K562 (cell line): ENCODE measurements around the gene BRD7. TPM values are rescaled to one million over a fixed set of nuclear protein-coding genes. Genes with fewer than 3 reads are reported as not detected.

ENCODE experiments used
- BCOR ChIP-seq: fragments of 450-650 bp; IDR thresholded peaks from 2 replicates; pipeline ENCODE4 v1.6.1; 2016
- DPF2 ChIP-seq: fragments of 450-650 bp; IDR thresholded peaks from 2 replicates; pipeline ENCODE4 v1.6.1; 2016
- EGR1 ChIP-seq: fragments of 450-650 bp; conservative IDR thresholded peaks from 2 replicates; pipeline ENCODE4 v1.6.1; 2017; ENCODE audit warnings: mild to moderate bottlenecking
- EP300 ChIP-seq: IDR thresholded peaks from 2 replicates; pipeline ENCODE4 v1.6.1; 2012; ENCODE audit warnings: low read length, improper control_type of control experiment
- FOS ChIP-seq: IDR thresholded peaks from 3 replicates; pipeline ENCODE4 v1.6.1; 2011; ENCODE audit not compliant: insufficient read length; ENCODE audit errors: extremely low read depth
- FOSL1 ChIP-seq: fragments of 200-800 bp; sonication (Bioruptor generic); conservative IDR thresholded peaks from 2 replicates; pipeline ENCODE4 v1.6.1; 2016; ENCODE audit warnings: missing genetic modification characterization, missing compliant biosample characterization
- FUS ChIP-seq: fragments of 200-400 bp; formaldehyde crosslinking; optimal IDR thresholded peaks from 2 replicates; pipeline ENCODE3; 2017; ENCODE audit warnings: low read depth, low read length
- GABPB1 ChIP-seq: sonication (generic); formaldehyde crosslinking; IDR thresholded peaks from 2 replicates; pipeline ENCODE4 v1.8.0; 2022; ENCODE audit warnings: mild to moderate bottlenecking, missing genetic modification reagents
- GTF2F1 ChIP-seq: IDR thresholded peaks from 2 replicates; pipeline ENCODE4 v1.6.1; 2011; ENCODE audit warnings: low read depth, low read length, improper control_type of control experiment
- ILF3 ChIP-seq: fragments of 450-650 bp; IDR thresholded peaks from 2 replicates; pipeline ENCODE4 v1.6.1; 2018; ENCODE audit warnings: antibody characterized with exemption, mild to moderate bottlenecking, moderate library complexity, borderline replicate concordance
- MAFK ChIP-seq: IDR thresholded peaks from 2 replicates; pipeline ENCODE4 v1.6.1; 2011; ENCODE audit warnings: low read length, improper control_type of control experiment
- NCOR1 ChIP-seq: fragments of 450-650 bp; IDR thresholded peaks from 2 replicates; pipeline ENCODE4 v1.6.1; 2016; ENCODE audit warnings: mild to moderate bottlenecking, moderate library complexity
- POLR2B ChIP-seq: fragments of 450-650 bp; IDR thresholded peaks from 2 replicates; pipeline ENCODE4 v1.6.1; 2018; ENCODE audit warnings: low read depth; ENCODE audit not compliant: partially characterized antibody
- PTBP1 ChIP-seq: fragments of 200-400 bp; formaldehyde crosslinking; IDR thresholded peaks from 2 replicates; pipeline ENCODE4 v1.6.1; 2017; ENCODE audit warnings: low read depth, low read length
- RB1 ChIP-seq: fragments of 450-650 bp; IDR thresholded peaks from 2 replicates; pipeline ENCODE4 v1.6.1; 2017; ENCODE audit warnings: low read depth, mild to moderate bottlenecking
- SMAD1 ChIP-seq: fragments of 150-350 bp; IDR thresholded peaks from 2 replicates; pipeline ENCODE4 v1.6.1; 2014; ENCODE audit warnings: low read length, low read depth; ENCODE audit not compliant: partially characterized antibody
- SMARCA4 ChIP-seq: fragments of 450-650 bp; IDR thresholded peaks from 2 replicates; pipeline ENCODE4 v1.6.1; 2016
- TGIF2 ChIP-seq: sonication (generic); formaldehyde crosslinking; IDR thresholded peaks from 2 replicates; pipeline ENCODE4 v1.8.1; 2022; ENCODE audit warnings: mild to moderate bottlenecking, missing genetic modification reagents, moderate library complexity
- ZBTB2 ChIP-seq: fragments of 450-650 bp; IDR thresholded peaks from 2 replicates; pipeline ENCODE4 v1.6.1; 2016; ENCODE audit warnings: antibody characterized with exemption
- ZNF165 ChIP-seq: fragments of 250-450 bp; sonication (Bioruptor Pico); IDR thresholded peaks from 2 replicates; pipeline ENCODE4 v1.4.0; 2020; ENCODE audit warnings: borderline replicate concordance
- ZNF23 ChIP-seq: fragments of 250-450 bp; sonication (Bioruptor Pico); IDR thresholded peaks from 2 replicates; pipeline ENCODE4 v1.4.0; 2020; ENCODE audit warnings: mild to moderate bottlenecking
- polyA plus RNA-seq, 8 experiments: library from polyadenylated mRNA; depleted of rRNA in 4 of 8; stranded (reverse) in 5 of 8; unstranded in 3 of 8; fragments of >200 nt; fragmentation: Nextera tagmentation in 2 of 8; fragmentation: Illumina TruSeq in 1 of 8; extraction: Ambion mirVana in 2 of 8; extraction: Trizol in 1 of 8; gene quantifications; 2 replicates each; pipeline versions ENCODE4 v1.2.1 to v1.2.3, GENCODE V29; 2011 to 2014; ENCODE audit warnings: inconsistent platforms in 1 of 8, missing spikeins in 1 of 8
- total RNA-seq, 7 experiments: library from RNA; depleted of rRNA in 6 of 7; stranded (reverse); fragments of >200 nt in 6 of 7; fragmentation: Illumina TruSeq in 2 of 7; extraction: Trizol in 2 of 7; gene quantifications; 2 replicates each; pipeline versions ENCODE4 v1.2.1 to v1.2.3, GENCODE V29; 2011 to 2021; ENCODE audit warnings: low replicate concordance in 1 of 7
- TF ChIP-seq, protein P1 (sequence below), 3 experiments: IDR thresholded peaks in 2 of 3; conservative IDR thresholded peaks in 1 of 3; 2 replicates each; pipeline ENCODE4 v1.5.1; 2011 to 2012; ENCODE audit warnings: low read length in 3 of 3, mild to moderate bottlenecking in 3 of 3, control low read depth in 2 of 3, improper control_type of control experiment in 1 of 3, inconsistent platforms in 1 of 3, low read depth in 1 of 3, mixed read lengths in 1 of 3, moderate library complexity in 1 of 3; ENCODE audit not compliant: insufficient read depth in 2 of 3
- TF ChIP-seq, protein P2 (sequence below): fragments of 250-450 bp; sonication (Bioruptor Pico); IDR thresholded peaks from 2 replicates; pipeline ENCODE4 v1.5.0; 2022; ENCODE audit warnings: mild to moderate bottlenecking
- TF ChIP-seq, protein P3 (sequence below): fragments of 450-650 bp; IDR thresholded peaks from 2 replicates; pipeline ENCODE4 v1.6.1; 2016

BRD7 gene
- total and polyA plus RNA-seq, 9 of the 15 experiments (the other 6 are each of a cell fraction or from before 2014, with no cell fraction given), result 20.6 to 101 (median 68.7) TPM

GRCh38 chr16:50323335-50324011, 45.3 kb downstream of the BRD7 start (continued):
- TF ChIP-seq GTF2F1, result no peak
- TF ChIP-seq ZNF23, result no peak
- peak; percentile 65 for TF ChIP-seq EGR1
- TF ChIP-seq EP300, result 0 out of 2 replicates have a peak, but pooled peaks have one; percentile 17
- peak; percentile 42; the same call in 1 of the 2 replicates for TF ChIP-seq SMARCA4
- TF ChIP-seq DPF2, result peak; percentile 63; the same call in 1 of the 2 replicates
- no peak for TF ChIP-seq PTBP1
- TF ChIP-seq POLR2B, result no peak
- peak; percentile 98 for TF ChIP-seq SMAD1
- TF ChIP-seq, protein P1, sequence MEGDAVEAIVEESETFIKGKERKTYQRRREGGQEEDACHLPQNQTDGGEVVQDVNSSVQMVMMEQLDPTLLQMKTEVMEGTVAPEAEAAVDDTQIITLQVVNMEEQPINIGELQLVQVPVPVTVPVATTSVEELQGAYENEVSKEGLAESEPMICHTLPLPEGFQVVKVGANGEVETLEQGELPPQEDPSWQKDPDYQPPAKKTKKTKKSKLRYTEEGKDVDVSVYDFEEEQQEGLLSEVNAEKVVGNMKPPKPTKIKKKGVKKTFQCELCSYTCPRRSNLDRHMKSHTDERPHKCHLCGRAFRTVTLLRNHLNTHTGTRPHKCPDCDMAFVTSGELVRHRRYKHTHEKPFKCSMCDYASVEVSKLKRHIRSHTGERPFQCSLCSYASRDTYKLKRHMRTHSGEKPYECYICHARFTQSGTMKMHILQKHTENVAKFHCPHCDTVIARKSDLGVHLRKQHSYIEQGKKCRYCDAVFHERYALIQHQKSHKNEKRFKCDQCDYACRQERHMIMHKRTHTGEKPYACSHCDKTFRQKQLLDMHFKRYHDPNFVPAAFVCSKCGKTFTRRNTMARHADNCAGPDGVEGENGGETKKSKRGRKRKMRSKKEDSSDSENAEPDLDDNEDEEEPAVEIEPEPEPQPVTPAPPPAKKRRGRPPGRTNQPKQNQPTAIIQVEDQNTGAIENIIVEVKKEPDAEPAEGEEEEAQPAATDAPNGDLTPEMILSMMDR (IDR thresholded peaks at IDR 0.05 in 2 of 3, conservative IDR thresholded peaks at IDR 0.05 in 1 of 3; ENCODE audit: insufficient read depth in 2 of 3, low read depth in 1 of 3, low read length in 3 of 3), result peak in 2 of 3 experiments; percentile 19 to 42; a peak in 2 of 6 replicates
- TF ChIP-seq ZBTB2, result no peak
- TF ChIP-seq, protein P2, sequence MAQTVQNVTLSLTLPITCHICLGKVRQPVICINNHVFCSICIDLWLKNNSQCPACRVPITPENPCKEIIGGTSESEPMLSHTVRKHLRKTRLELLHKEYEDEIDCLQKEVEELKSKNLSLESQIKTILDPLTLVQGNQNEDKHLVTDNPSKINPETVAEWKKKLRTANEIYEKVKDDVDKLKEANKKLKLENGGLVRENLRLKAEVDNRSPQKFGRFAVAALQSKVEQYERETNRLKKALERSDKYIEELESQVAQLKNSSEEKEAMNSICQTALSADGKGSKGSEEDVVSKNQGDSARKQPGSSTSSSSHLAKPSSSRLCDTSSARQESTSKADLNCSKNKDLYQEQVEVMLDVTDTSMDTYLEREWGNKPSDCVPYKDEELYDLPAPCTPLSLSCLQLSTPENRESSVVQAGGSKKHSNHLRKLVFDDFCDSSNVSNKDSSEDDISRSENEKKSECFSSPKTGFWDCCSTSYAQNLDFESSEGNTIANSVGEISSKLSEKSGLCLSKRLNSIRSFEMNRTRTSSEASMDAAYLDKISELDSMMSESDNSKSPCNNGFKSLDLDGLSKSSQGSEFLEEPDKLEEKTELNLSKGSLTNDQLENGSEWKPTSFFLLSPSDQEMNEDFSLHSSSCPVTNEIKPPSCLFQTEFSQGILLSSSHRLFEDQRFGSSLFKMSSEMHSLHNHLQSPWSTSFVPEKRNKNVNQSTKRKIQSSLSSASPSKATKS (CRISPR knock-in tag), result no peak
- TF ChIP-seq FOSL1 (tag), result peak; percentile 37; the same call in 1 of the 2 replicates
- no peak for TF ChIP-seq RB1
- TF ChIP-seq NCOR1, result peak; percentile 50
- no peak for TF ChIP-seq ILF3
- no peak for TF ChIP-seq TGIF2
- TF ChIP-seq BCOR, result no peak
- no peak for TF ChIP-seq FUS
- TF ChIP-seq ZNF165 (CRISPR knock-in tag), result no peak
- TF ChIP-seq MAFK, result no peak
- TF ChIP-seq, protein P3, sequence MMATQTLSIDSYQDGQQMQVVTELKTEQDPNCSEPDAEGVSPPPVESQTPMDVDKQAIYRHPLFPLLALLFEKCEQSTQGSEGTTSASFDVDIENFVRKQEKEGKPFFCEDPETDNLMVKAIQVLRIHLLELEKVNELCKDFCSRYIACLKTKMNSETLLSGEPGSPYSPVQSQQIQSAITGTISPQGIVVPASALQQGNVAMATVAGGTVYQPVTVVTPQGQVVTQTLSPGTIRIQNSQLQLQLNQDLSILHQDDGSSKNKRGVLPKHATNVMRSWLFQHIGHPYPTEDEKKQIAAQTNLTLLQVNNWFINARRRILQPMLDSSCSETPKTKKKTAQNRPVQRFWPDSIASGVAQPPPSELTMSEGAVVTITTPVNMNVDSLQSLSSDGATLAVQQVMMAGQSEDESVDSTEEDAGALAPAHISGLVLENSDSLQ, result peak; percentile 90
- TF ChIP-seq FOS, result no peak
- TF ChIP-seq GABPB1 (CRISPR knock-in tag), result peak; percentile 20; the same call in 1 of the 2 replicates
